HepG2 (cell line): ENCODE results near the gene CHN2. TPM values are rescaled to one million over a fixed set of nuclear protein-coding genes. Genes with fewer than 3 reads are reported as not detected.

ENCODE experiments used
- FOXO1 ChIP-seq: sonication (generic); formaldehyde crosslinking; IDR thresholded peaks from 2 replicates; pipeline ENCODE4 v1.4.0; 2020; ENCODE audit warnings: missing genetic modification reagents
- HOXD1 ChIP-seq: sonication (generic); formaldehyde crosslinking; IDR thresholded peaks from 2 replicates; pipeline ENCODE4 v1.5.0; 2020; ENCODE audit warnings: missing genetic modification reagents
- KLF12 ChIP-seq: sonication (generic); formaldehyde crosslinking; IDR thresholded peaks from 2 replicates; pipeline ENCODE4 v1.4.0; 2020; ENCODE audit warnings: missing genetic modification reagents, borderline replicate concordance
- MEF2D ChIP-seq: sonication (generic); formaldehyde crosslinking; IDR thresholded peaks from 2 replicates; pipeline ENCODE4 v1.5.1; 2020; ENCODE audit warnings: mild to moderate bottlenecking, missing genetic modification reagents
- SNAPC4 ChIP-seq: sonication (generic); formaldehyde crosslinking; IDR thresholded peaks from 2 replicates; pipeline ENCODE4 v1.4.0; 2020; ENCODE audit warnings: mild to moderate bottlenecking, missing genetic modification reagents
- ZBTB40 ChIP-seq, 2 experiments: fragments of 450-650 bp in 1 of 2; sonication (generic) in 1 of 2; formaldehyde crosslinking in 1 of 2; IDR thresholded peaks; 2 replicates each; pipeline versions ENCODE4 v1.6.1 to v1.8.0; 2016 to 2022; ENCODE audit warnings: antibody characterized with exemption in 1 of 2, mild to moderate bottlenecking in 1 of 2, missing genetic modification reagents in 1 of 2
- ZNF180 ChIP-seq: sonication (generic); formaldehyde crosslinking; IDR thresholded peaks from 2 replicates; pipeline ENCODE4 v1.4.0; 2020; ENCODE audit warnings: low read depth, missing genetic modification reagents, borderline replicate concordance
- ZNF609 ChIP-seq: sonication (generic); formaldehyde crosslinking; IDR thresholded peaks from 2 replicates; pipeline ENCODE4 v1.4.0; 2020; ENCODE audit warnings: mild to moderate bottlenecking, missing genetic modification reagents, borderline replicate concordance
- polyA plus RNA-seq, 8 experiments: library from polyadenylated mRNA; depleted of rRNA in 3 of 8; stranded (reverse) in 7 of 8; unstranded in 1 of 8; fragments of >200 nt; fragmentation: Illumina TruSeq in 4 of 8; extraction: Trizol in 4 of 8; gene quantifications; 2 replicates each; pipeline versions ENCODE4 v1.2.1 to v1.2.3, GENCODE V29; 2011 to 2016; ENCODE audit warnings: low read depth in 4 of 8, missing spikeins in 1 of 8, mixed read lengths in 1 of 8; ENCODE audit not compliant: insufficient read depth in 1 of 8
- total RNA-seq, 5 experiments: library from RNA; depleted of rRNA; stranded (reverse); fragments of >200 nt; fragmentation: Illumina TruSeq; extraction: Trizol; gene quantifications; 2 replicates each; pipeline ENCODE4 v1.2.3, GENCODE V29; 2016; ENCODE audit warnings: low read depth in 1 of 5

CHN2 gene
- total and polyA plus RNA-seq, 2 of the 13 experiments (the other 11 are each of a cell fraction or from before 2014, with no cell fraction given): 23.5 to 30.5 TPM

- TF ChIP-seq SNAPC4 (CRISPR knock-in tag) (0 out of 2 replicates have a peak, but pooled peaks have one; percentile 53), HOXD1 (no peak; the same call in 1 of the 2 replicates), MEF2D (CRISPR knock-in tag) (no peak), ZBTB40 (IDR thresholded peaks at IDR 0.05) (no peak), ZBTB40 (CRISPR knock-in tag; IDR thresholded peaks at IDR 0.05) (no peak; the same call in 1 of the 2 replicates), KLF12 (CRISPR knock-in tag) (no peak), ZNF180 (CRISPR knock-in tag) (no peak), FOXO1 (CRISPR knock-in tag) (no peak), ZNF609 (CRISPR knock-in tag) (peak; percentile 26; the same call in 1 of the 2 replicates)
Observed at GRCh38 chr7:29194594-29195427, at the start of gene CHN2 (continued).
